Vagina (tissue), 2 donors: ENCODE data around the gene OPN1LW.

Experiments
- POLR2A ChIP-seq, 2 donors: fragments of 450-650 bp; IDR thresholded peaks; one replicate each; pipeline ENCODE4 v1.6.1; 2017; ENCODE audit warnings: antibody characterized with exemption in 2 of 2, mild to moderate bottlenecking in 2 of 2, moderate library complexity in 2 of 2
- POLR2AphosphoS5 ChIP-seq, 2 donors: sonication (generic); formaldehyde crosslinking; IDR thresholded peaks; one replicate each; pipeline ENCODE4 v1.9.0; 2017; ENCODE audit warnings: antibody characterized with exemption in 2 of 2, mild to moderate bottlenecking in 2 of 2, low read depth in 1 of 2; ENCODE audit not compliant: insufficient read depth in 1 of 2
- TF ChIP-seq, protein P1 (sequence below), 3 experiments: fragments of 450-650 bp in 2 of 3; fragments of 200-600 bp in 1 of 3; sonication (generic) in 1 of 3; IDR thresholded peaks; one replicate each; pipeline ENCODE4 v1.5.1; 2017 to 2019; ENCODE audit warnings: antibody characterized with exemption in 3 of 3, mild to moderate bottlenecking in 2 of 3, moderate library complexity in 2 of 3

GRCh38 chrX:154097003-154097588 lies 46.9 kb upstream of the OPN1LW start:
- TF ChIP-seq, protein P1, sequence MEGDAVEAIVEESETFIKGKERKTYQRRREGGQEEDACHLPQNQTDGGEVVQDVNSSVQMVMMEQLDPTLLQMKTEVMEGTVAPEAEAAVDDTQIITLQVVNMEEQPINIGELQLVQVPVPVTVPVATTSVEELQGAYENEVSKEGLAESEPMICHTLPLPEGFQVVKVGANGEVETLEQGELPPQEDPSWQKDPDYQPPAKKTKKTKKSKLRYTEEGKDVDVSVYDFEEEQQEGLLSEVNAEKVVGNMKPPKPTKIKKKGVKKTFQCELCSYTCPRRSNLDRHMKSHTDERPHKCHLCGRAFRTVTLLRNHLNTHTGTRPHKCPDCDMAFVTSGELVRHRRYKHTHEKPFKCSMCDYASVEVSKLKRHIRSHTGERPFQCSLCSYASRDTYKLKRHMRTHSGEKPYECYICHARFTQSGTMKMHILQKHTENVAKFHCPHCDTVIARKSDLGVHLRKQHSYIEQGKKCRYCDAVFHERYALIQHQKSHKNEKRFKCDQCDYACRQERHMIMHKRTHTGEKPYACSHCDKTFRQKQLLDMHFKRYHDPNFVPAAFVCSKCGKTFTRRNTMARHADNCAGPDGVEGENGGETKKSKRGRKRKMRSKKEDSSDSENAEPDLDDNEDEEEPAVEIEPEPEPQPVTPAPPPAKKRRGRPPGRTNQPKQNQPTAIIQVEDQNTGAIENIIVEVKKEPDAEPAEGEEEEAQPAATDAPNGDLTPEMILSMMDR (IDR thresholded peaks at IDR 0.05) = no peak
- TF ChIP-seq POLR2A (IDR thresholded peaks at IDR 0.05) (no peak), POLR2AphosphoS5 (IDR thresholded peaks at IDR 0.05; ENCODE audit: insufficient read depth in 1 of 2, low read depth in 1 of 2) (no peak)
